ENCODE results near the gene TK2. TPM values are rescaled to one million over a fixed set of nuclear protein-coding genes. Genes with fewer than 3 reads are reported as not detected.

TK2 gene
- total RNA-seq, 1 experiment from 2014 or later = 5.0 TPM

GRCh38 chr16:66587881-66588600 is 38.1 kb upstream of the TK2 start:
- no peak for DNase-seq (ENCODE audit: low spot score)
- Mint-ChIP-seq H3K4me1 (peaks cover 17% of the 10 kb centered on the region), H3K27ac (no peak overlapping the region; the same call in 1 of the 2 replicates), H3K27me3 (ENCODE audit: low read depth) (no peaks in the 10 kb centered on the region), H3K9me3 (no peaks in the 10 kb centered on the region), H3K36me3 (no peaks in the 10 kb centered on the region), H3K4me3 (no peak overlapping the region)
- no peak for TF ChIP-seq ZNF121 (CRISPR knock-in tag; IDR thresholded peaks at IDR 0.05)
- CTCF ChIA-PET = interaction anchor here (1.8 kb wide), 2 partner anchors 8 to 16 kb away, joined by 5 to 23 read pairs; partner anchors contain the start of gene CMTM2
- POLR2A ChIA-PET = no interaction called here
- no peak for ATAC-seq

GRCh38 chr16:66585481-66586239 is 35.7 kb upstream of the TK2 start:
- CTCF ChIA-PET = no interaction called here
- Mint-ChIP-seq H3K4me1 (peaks cover 20% of the 10 kb centered on the region), H3K36me3 (no peaks in the 10 kb centered on the region), H3K27ac (no peak overlapping the region), H3K9me3 (no peaks in the 10 kb centered on the region), H3K4me3 (no peak overlapping the region), H3K27me3 (ENCODE audit: low read depth) (peaks cover 6% of the 10 kb centered on the region)
- DNase-seq (ENCODE audit: low spot score) = no peak
- TF ChIP-seq ZNF121 (CRISPR knock-in tag; IDR thresholded peaks at IDR 0.05) = no peak
- no peak for TF ChIP-seq EMX1 (CRISPR knock-in tag; IDR thresholded peaks at IDR 0.05)
- no peak for TF ChIP-seq ZNF232 (CRISPR knock-in tag; IDR thresholded peaks at IDR 0.05)
- no peak for TF ChIP-seq ZNF423 (CRISPR knock-in tag; IDR thresholded peaks at IDR 0.05)
- no peak for TF ChIP-seq SP1 (CRISPR knock-in tag; conservative IDR thresholded peaks at IDR 0.05)
- no peak for TF ChIP-seq IRF1 (CRISPR knock-in tag; IDR thresholded peaks at IDR 0.05)
- no peak for TF ChIP-seq NFYB (CRISPR knock-in tag; conservative IDR thresholded peaks at IDR 0.05; ENCODE audit: low read depth)
- no peak for TF ChIP-seq ATF1 (CRISPR knock-in tag; IDR thresholded peaks at IDR 0.05)
- TF ChIP-seq NFATC4 (CRISPR knock-in tag; IDR thresholded peaks at IDR 0.05) = no peak
- no peak for TF ChIP-seq CREM (CRISPR knock-in tag; IDR thresholded peaks at IDR 0.05)
- no peak for TF ChIP-seq PRDM15 (CRISPR knock-in tag; IDR thresholded peaks at IDR 0.05)
- no peak for TF ChIP-seq ZNF512 (CRISPR knock-in tag; IDR thresholded peaks at IDR 0.05; ENCODE audit: borderline replicate concordance)
- no peak for TF ChIP-seq STAT6 (CRISPR knock-in tag; conservative IDR thresholded peaks at IDR 0.05; ENCODE audit: low read depth)
- no peak for TF ChIP-seq E2F1 (CRISPR knock-in tag; IDR thresholded peaks at IDR 0.05)
- no peak for TF ChIP-seq GABPB1 (CRISPR knock-in tag; IDR thresholded peaks at IDR 0.05)
- no peak for TF ChIP-seq KAT7 (CRISPR knock-in tag; IDR thresholded peaks at IDR 0.05; ENCODE audit: borderline replicate concordance)
- no peak; the same call in 1 of the 2 replicates for ATAC-seq
- POLR2A ChIA-PET = no interaction called here
